ENCODE measurements around the gene KCNJ6. TPM values are rescaled to one million over a fixed set of nuclear protein-coding genes. Genes with fewer than 3 reads are reported as not detected.

KCNJ6 gene
- total and polyA plus RNA-seq, 9 of the 15 experiments (the other 6 are each of a cell fraction or from before 2014, with no cell fraction given), result 0.06 to 0.21 (median 0.13) TPM; not detected in 1

- 0 out of 5 replicates have a peak, but pooled peaks cover 0 to 2% of the 10 kb centered on the region in 2 experiments for H3K4me1 ChIP-seq (replicated peaks in 1 of 2; ENCODE audit: control insufficient read depth in 2 of 2, insufficient read depth in 2 of 2, low read length in 2 of 2)
- DNase-seq (ENCODE audit: extremely low read depth in 1 of 4, low spot score in 3 of 4), result no peak
- H3K27me3 ChIP-seq (ENCODE audit: control insufficient read depth in 2 of 2, insufficient read depth in 2 of 2, low read length in 2 of 2), result peaks cover 17 to 41% of the 10 kb centered on the region in 2 experiments; a peak in 4 of 5 replicates
- in situ Hi-C loops (cut with MboI) (no loop called here), intact Hi-C loops (cut with micrococcal nuclease) (no loop called here)
- ChIA-PET CTCF (ENCODE audit: low intra/inter-chr PET ratio) (no interaction called here), POLR2A (no interaction called here)
- H3K9ac ChIP-seq (ENCODE audit: insufficient read depth in 1 of 2, low read depth in 2 of 2, low read length in 2 of 2), result no peak overlapping the region
- FAIRE-seq, result no peak
- WGBS (ENCODE audit: insufficient coverage, low coverage, missing lambda C conversion rate), result 4% methylated on average over 3 of the region's 3 CpGs
- no peaks in the 10 kb centered on the region for H3K79me2 ChIP-seq (ENCODE audit: control insufficient read depth, insufficient read depth, low read length)
- no peak overlapping the region for H3K27ac ChIP-seq (ENCODE audit: extremely low read depth, low read depth, low read length)
- no peaks in the 10 kb centered on the region for H3K9me3 ChIP-seq (replicated peaks; ENCODE audit: control insufficient read depth, insufficient read depth, low read depth, low read length)
- no peaks in the 10 kb centered on the region for H4K20me1 ChIP-seq (replicated peaks; ENCODE audit: control insufficient read depth, insufficient read depth, low read length)
- H3K4me3 ChIP-seq, result no peak overlapping the region
- H3K4me2 ChIP-seq (ENCODE audit: insufficient read depth, low read length), result no peak overlapping the region
- no TSS peak for BruUV-seq (replicated peaks)
- no peaks in the 10 kb centered on the region for H3K36me3 ChIP-seq (ENCODE audit: control insufficient read depth, insufficient read depth, low read length)
- no peaks in the 10 kb centered on the region for H3K9me1 ChIP-seq (ENCODE audit: control insufficient read depth, insufficient read depth, low read length)
- H2AFZ ChIP-seq (ENCODE audit: low read depth, low read length), result no peak overlapping the region
- ATAC-seq, result no peak
- TF ChIP-seq TAL1 (IDR thresholded peaks at IDR 0.05) (peak; percentile 35; the same call in 1 of the 2 replicates), ZBTB11 (CRISPR knock-in tag; IDR thresholded peaks at IDR 0.05) (no peak), ZSCAN29 (IDR thresholded peaks at IDR 0.05) (no peak), ZC3H8 (IDR thresholded peaks at IDR 0.05) (no peak), ARID1B (IDR thresholded peaks at IDR 0.05) (peak; percentile 36), GATA2 (CRISPR knock-in tag; IDR thresholded peaks at IDR 0.05) (no peak), TRIM24 (IDR thresholded peaks at IDR 0.05) (peak; percentile 12 to 27; a peak in 1 of 4 replicates), HDAC1 (IDR thresholded peaks at IDR 0.05) (no peak), MTA3 (IDR thresholded peaks at IDR 0.05; ENCODE audit: borderline replicate concordance) (no peak), PTTG1 (tag; IDR thresholded peaks at IDR 0.05; ENCODE audit: low read depth) (no peak), ZNF263 (CRISPR knock-in tag; IDR thresholded peaks at IDR 0.05; ENCODE audit: borderline replicate concordance) (no peak), IRF2 (CRISPR knock-in tag; IDR thresholded peaks at IDR 0.05) (no peak), PCBP2 (IDR thresholded peaks at IDR 0.05; ENCODE audit: low read depth, low read length, poor library complexity, severe bottlenecking) (no peak), FOXP1 (CRISPR knock-in tag; IDR thresholded peaks at IDR 0.05) (no peak), ATF1 (CRISPR knock-in tag; IDR thresholded peaks at IDR 0.05) (no peak), ATF1 (tag; IDR thresholded peaks at IDR 0.05) (no peak), CEBPG (CRISPR knock-in tag; IDR thresholded peaks at IDR 0.05) (no peak), CEBPG (tag; conservative IDR thresholded peaks at IDR 0.05 in 1 of 2, IDR thresholded peaks at IDR 0.05 in 1 of 2) (0 out of 4 replicates have a peak, but pooled peaks of 1 of the 2 experiments have one; percentile 25), CBFA2T3 (IDR thresholded peaks at IDR 0.05) (peak; percentile 35), ZKSCAN3 (CRISPR knock-in tag; IDR thresholded peaks at IDR 0.05) (no peak), CREM (IDR thresholded peaks at IDR 0.05; ENCODE audit: low read depth) (no peak), CEBPB (tag; IDR thresholded peaks at IDR 0.05) (peak; percentile 88)
- TF ChIP-seq, protein P1, sequence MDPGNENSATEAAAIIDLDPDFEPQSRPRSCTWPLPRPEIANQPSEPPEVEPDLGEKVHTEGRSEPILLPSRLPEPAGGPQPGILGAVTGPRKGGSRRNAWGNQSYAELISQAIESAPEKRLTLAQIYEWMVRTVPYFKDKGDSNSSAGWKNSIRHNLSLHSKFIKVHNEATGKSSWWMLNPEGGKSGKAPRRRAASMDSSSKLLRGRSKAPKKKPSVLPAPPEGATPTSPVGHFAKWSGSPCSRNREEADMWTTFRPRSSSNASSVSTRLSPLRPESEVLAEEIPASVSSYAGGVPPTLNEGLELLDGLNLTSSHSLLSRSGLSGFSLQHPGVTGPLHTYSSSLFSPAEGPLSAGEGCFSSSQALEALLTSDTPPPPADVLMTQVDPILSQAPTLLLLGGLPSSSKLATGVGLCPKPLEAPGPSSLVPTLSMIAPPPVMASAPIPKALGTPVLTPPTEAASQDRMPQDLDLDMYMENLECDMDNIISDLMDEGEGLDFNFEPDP (CRISPR knock-in tag; IDR thresholded peaks at IDR 0.05), result no peak
Measured at GRCh38 chr21:37601027-37601426, 315.2 kb downstream of the KCNJ6 start.

All from K562 (cell line).